Stimulated activated CD8-positive, alpha-beta memory T cell treated with anti-CD3 and anti-CD28 coated beads, Interleukin-4, amount 100 ng/mL, for 4 hours (primary cell): ENCODE data around the gene KDM4F.
"Not testable (repeated sequence)": the region's sequence is repeated elsewhere in the genome, so short reads cannot be mapped to it uniquely, and the experiment has no call there.

Experiments
- DNase-seq, 2 donors: peaks; one replicate each; pipeline ENCODE4 v3.0.0-alpha.2; 2020; ENCODE audit warnings: low read depth in 2 of 2, low spot score in 1 of 2

Gene KDM4F

GRCh38 chr11:95049122-95049521 is at the start of gene KDM4F:
Gene KDM4F (plus strand): TSS chr11:95049422.
- DNase-seq: not testable (repeated sequence)

- no peak for DNase-seq
These were observed 45.5 kb upstream of the KDM4F start for GRCh38 chr11:95003716-95004115.

- no peak for DNase-seq
These were observed 43.6 kb upstream of the KDM4F start for GRCh38 chr11:95005642-95006041.

GRCh38 chr11:95011376-95011775 is 37.8 kb upstream of the KDM4F start:
- no peak for DNase-seq

GRCh38 chr11:95014184-95014821 is 34.9 kb upstream of the KDM4F start:
- DNase-seq: no peak

GRCh38 chr11:95016139-95016538 is 33.1 kb upstream of the KDM4F start:
- DNase-seq: no peak

- DNase-seq: not testable (repeated sequence)
These were observed 27.8 kb upstream of the KDM4F start for GRCh38 chr11:95021468-95021867.

GRCh38 chr11:95024958-95025357 is 24.3 kb upstream of the KDM4F start, which contains the start of gene KDM4E:
Gene KDM4E (plus strand): TSS chr11:95025258. CDS start chr11:95025558, 300 bp downstream.
- DNase-seq: no peak

- DNase-seq: not testable (repeated sequence)
These were observed 23.6 kb upstream of the KDM4F start for GRCh38 chr11:95025594-95025993.

- no peak for DNase-seq
These were observed 20.9 kb upstream of the KDM4F start for GRCh38 chr11:95028357-95028756.

- DNase-seq: no peak
These were observed 16.2 kb upstream of the KDM4F start for GRCh38 chr11:95033051-95033450.

GRCh38 chr11:95035316-95035715 is 13.9 kb upstream of the KDM4F start:
- DNase-seq: no peak

- DNase-seq: not testable (repeated sequence)
These were observed 11.7 kb upstream of the KDM4F start for GRCh38 chr11:95037356-95038035.

GRCh38 chr11:95042239-95042638 is 7.0 kb upstream of the KDM4F start:
- no peak for DNase-seq

GRCh38 chr11:95042906-95043305 is 6.3 kb upstream of the KDM4F start:
- no peak for DNase-seq

- no peak for DNase-seq
These were observed 5.2 kb upstream of the KDM4F start for GRCh38 chr11:95044010-95044409.

GRCh38 chr11:95045812-95046211 is 3.4 kb upstream of the KDM4F start:
- DNase-seq: no peak

GRCh38 chr11:95050595-95051202 is 1.5 kb downstream of the KDM4F start:
- no peak for DNase-seq

GRCh38 chr11:95054356-95054755 is 5.1 kb downstream of the KDM4F start:
- no peak for DNase-seq

- DNase-seq: no peak
These were observed 6.2 kb downstream of the KDM4F start for GRCh38 chr11:95055283-95055897.

GRCh38 chr11:95057959-95058358 is 8.7 kb downstream of the KDM4F start:
- no peak for DNase-seq

- no peak for DNase-seq
These were observed 9.4 kb downstream of the KDM4F start for GRCh38 chr11:95058621-95059020.
